Measurements from ENCODE around the gene CCDC12.
A peak's percentile ranks its signal among the peaks of the same experiment; 100 is the strongest.
"Not testable (repeated sequence)": the region's sequence is repeated elsewhere in the genome, so short reads cannot be mapped to it uniquely, and the experiment has no call there.

CCDC12 gene

GRCh38 chr3:46921041-46921440, 55.5 kb downstream of the CCDC12 start:
- DNase-seq, result no peak

GRCh38 chr3:46918634-46919033, 57.9 kb downstream of the CCDC12 start:
- DNase-seq, result no peak

- no peak for DNase-seq
These were observed 58.3 kb downstream of the CCDC12 start for GRCh38 chr3:46918202-46918601.

GRCh38 chr3:46917257-46917656, 59.3 kb downstream of the CCDC12 start:
- no peak for DNase-seq

GRCh38 chr3:46916799-46917198, 59.7 kb downstream of the CCDC12 start:
- no peak for DNase-seq

GRCh38 chr3:46916278-46916677, 60.3 kb downstream of the CCDC12 start:
- no peak for DNase-seq

GRCh38 chr3:46915297-46915822, 61.2 kb downstream of the CCDC12 start:
- peak; percentile 60 for DNase-seq

GRCh38 chr3:46914849-46915248, 61.7 kb downstream of the CCDC12 start:
- DNase-seq, result no peak

- DNase-seq, result no peak
These were observed 62.9 kb downstream of the CCDC12 start for GRCh38 chr3:46913644-46914043.

GRCh38 chr3:46912986-46913385, 63.6 kb downstream of the CCDC12 start:
- peak; percentile 56 for DNase-seq

- not testable (repeated sequence) for DNase-seq
These were observed 65.6 kb downstream of the CCDC12 start for GRCh38 chr3:46910914-46911313.

GRCh38 chr3:46910166-46910760, 66.3 kb downstream of the CCDC12 start:
- DNase-seq, result no peak

GRCh38 chr3:46909535-46910161, 66.9 kb downstream of the CCDC12 start:
- peak; percentile 84 for DNase-seq

GRCh38 chr3:46908986-46909534, 67.5 kb downstream of the CCDC12 start:
- no peak for DNase-seq

GRCh38 chr3:46908294-46908985, 68.1 kb downstream of the CCDC12 start:
- DNase-seq, result no peak

- DNase-seq, result no peak
These were observed 68.6 kb downstream of the CCDC12 start for GRCh38 chr3:46907960-46908293.

- no peak for DNase-seq
These were observed 69.3 kb downstream of the CCDC12 start for GRCh38 chr3:46907271-46907670.

GRCh38 chr3:46906471-46907058, 70.0 kb downstream of the CCDC12 start:
- DNase-seq, result no peak

- DNase-seq, result no peak
These were observed 70.7 kb downstream of the CCDC12 start for GRCh38 chr3:46905661-46906451.

- no peak for DNase-seq
These were observed 71.4 kb downstream of the CCDC12 start for GRCh38 chr3:46905213-46905560.

- no peak for DNase-seq
These were observed 72.0 kb downstream of the CCDC12 start for GRCh38 chr3:46904303-46905212.
